NCI-H187 treated with DMSO at 0.1 percent for 48 hours (cell line): ENCODE data around the gene PSMC3.

Experiments used
- DNase-seq: peaks from one replicate; lab custom pipeline; 2025; lab: John Stamatoyannopoulos, UW

Gene PSMC3

DNA sequence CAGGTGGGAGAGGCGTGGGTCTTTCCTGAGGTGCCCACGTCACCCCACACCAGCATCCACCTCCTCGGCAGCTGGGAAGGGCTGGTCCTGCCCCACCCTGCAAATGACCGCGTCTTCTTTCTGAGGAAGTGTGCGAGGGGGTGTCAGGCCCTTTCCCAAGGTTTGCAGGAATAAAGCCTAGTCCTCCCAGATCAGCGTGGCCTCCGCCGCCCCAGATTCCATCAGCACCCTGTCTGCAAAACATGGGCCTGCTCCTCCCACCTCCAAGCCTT, 32.3 kb downstream of the PSMC3 start:
- no peak for DNase-seq

GRCh38 chr11:47393163-47394049, 32.8 kb downstream of the PSMC3 start:
- no peak for DNase-seq

DNA sequence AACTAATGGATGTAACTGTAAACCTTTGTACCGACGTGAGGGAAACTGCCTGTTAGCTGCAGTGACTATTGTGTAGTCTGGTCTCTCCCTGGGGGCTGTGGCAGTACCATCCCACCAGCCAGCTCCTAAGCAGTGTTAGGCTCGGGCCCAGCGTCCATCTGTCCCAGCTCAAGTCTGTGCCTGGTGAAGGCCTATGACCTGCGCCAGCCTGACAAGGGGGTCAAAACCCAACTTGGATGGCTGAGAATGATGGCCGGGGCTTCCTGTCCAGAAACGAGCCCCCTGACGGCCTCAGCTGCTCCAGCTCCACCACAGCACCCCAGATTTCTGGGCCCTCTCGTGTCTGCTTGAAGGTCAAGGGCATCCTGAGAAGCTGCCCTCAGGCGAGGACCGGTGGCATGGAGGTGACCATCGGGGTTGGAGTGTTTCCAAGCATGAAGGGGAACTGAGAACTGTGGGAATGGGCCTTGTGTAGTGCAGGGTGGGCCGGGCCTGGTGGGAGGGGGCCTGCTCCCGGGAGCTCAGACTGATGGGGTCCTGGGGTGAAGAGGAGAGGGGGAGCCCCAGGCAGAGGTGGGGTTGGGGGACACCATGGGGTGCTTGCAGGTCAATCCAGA, 33.6 kb downstream of the PSMC3 start:
- DNase-seq = no peak

GRCh38 chr11:47391711-47392432, 34.4 kb downstream of the PSMC3 start:
- DNase-seq = no peak

DNA sequence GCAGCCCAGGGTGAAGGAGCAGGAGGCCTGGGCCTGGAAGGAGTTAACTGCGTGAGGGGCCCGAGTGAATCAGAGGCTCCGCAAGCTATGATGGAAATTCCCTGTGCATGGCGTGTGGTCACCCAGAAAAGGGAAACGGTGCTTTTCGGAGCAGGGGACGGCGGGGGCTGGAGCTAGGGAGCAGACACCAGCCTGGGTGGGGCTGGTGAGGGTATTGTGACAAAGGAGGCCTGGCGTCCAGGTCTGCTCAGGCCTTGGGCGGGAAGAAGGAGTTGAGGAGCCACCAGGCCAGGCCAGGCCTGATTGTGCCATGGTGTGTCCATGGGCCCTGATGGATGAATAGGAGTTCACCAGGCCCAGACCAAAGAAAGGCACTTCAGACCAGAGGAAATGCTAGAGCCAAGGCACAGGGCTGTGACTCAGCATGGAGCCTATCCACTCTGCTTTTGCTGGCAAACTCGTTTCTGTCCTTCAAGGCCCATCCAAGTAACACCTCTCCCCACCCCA, 35.1 kb downstream of the PSMC3 start:
- no peak for DNase-seq

- no peak for DNase-seq
Measured at GRCh38 chr11:47390422-47390760, 35.8 kb downstream of the PSMC3 start.

- DNase-seq = no peak
Measured at GRCh38 chr11:47389577-47390421, 36.4 kb downstream of the PSMC3 start.

DNA sequence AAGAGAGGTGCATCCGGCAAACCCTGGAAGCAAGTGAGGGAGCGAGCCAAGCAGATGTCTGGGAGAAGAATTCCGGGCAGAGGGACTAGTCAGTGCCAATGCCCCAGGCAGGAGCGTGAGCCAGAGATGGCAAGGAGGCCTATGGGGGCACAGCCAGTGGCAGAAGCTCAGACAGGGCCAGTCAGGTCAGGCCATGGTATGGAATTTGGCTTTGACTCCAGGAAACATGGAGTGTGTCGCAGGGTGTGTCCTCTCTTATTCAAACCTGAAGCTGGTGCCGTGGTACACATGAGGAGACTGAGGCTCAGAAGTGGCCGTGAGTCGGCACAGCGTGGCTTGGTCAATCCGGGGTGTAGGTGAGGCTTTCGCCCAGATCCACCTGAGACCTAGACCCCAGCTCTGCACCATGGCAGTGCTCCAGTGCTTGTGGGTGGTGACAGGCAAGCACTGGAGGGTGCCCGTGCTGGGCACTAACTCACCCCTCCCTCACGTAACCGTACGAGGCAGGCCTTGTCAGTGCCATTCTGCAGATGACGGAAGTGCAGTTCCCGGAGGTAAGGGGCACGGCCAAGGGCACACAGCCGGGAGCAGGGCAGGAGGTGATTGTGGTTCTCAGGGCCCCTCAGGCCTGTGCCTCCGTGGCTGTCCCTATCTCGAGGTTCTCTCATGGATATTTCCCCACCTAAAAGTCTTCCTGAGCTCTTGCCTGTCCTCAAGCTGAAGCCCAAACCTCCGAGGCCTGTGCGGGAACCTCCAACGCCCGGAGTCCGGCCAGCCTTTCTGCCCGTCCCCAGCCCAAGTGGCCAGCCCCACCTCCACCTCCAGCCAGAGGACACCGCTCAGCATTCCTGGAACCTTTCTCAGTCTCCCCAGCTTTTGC, 37.3 kb downstream of the PSMC3 start:
- no peak for DNase-seq

GRCh38 chr11:47387944-47388696, 38.1 kb downstream of the PSMC3 start:
- DNase-seq = no peak

GRCh38 chr11:47384498-47384897, 41.7 kb downstream of the PSMC3 start:
- DNase-seq = no peak

- DNase-seq = no peak
Measured at GRCh38 chr11:47383071-47383470, 43.2 kb downstream of the PSMC3 start.

- DNase-seq = no peak
Measured at GRCh38 chr11:47380078-47380477, 46.2 kb downstream of the PSMC3 start.

- DNase-seq = no peak
Measured at GRCh38 chr11:47379317-47379716, 46.9 kb downstream of the PSMC3 start.

DNA sequence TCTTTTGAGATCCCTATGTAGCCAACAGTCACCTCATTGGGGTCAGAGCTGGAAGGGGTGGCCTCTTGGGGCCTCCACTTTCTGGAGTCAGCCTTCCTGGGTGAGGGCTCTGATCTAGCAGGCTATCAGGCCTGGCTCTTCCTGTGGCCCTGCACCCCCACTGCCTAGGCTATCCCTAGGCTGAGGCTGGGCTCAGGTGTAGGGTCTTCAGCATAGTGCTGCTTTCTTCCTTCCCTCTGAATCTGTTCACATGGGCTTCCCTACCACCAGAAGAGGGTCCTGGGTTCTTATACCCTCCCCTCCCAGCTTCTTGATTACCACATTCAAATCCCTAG, 47.4 kb downstream of the PSMC3 start:
- DNase-seq = no peak

GRCh38 chr11:47378010-47378835, 48.0 kb downstream of the PSMC3 start, which contains the start of gene SPI1:
Gene SPI1, minus strand, starts transcription at chr11:47378547. Its CDS starts 194 bp downstream, at chr11:47378353.
- no peak for DNase-seq

- DNase-seq = no peak
Measured at GRCh38 chr11:47377571-47378009, 48.6 kb downstream of the PSMC3 start.

DNA sequence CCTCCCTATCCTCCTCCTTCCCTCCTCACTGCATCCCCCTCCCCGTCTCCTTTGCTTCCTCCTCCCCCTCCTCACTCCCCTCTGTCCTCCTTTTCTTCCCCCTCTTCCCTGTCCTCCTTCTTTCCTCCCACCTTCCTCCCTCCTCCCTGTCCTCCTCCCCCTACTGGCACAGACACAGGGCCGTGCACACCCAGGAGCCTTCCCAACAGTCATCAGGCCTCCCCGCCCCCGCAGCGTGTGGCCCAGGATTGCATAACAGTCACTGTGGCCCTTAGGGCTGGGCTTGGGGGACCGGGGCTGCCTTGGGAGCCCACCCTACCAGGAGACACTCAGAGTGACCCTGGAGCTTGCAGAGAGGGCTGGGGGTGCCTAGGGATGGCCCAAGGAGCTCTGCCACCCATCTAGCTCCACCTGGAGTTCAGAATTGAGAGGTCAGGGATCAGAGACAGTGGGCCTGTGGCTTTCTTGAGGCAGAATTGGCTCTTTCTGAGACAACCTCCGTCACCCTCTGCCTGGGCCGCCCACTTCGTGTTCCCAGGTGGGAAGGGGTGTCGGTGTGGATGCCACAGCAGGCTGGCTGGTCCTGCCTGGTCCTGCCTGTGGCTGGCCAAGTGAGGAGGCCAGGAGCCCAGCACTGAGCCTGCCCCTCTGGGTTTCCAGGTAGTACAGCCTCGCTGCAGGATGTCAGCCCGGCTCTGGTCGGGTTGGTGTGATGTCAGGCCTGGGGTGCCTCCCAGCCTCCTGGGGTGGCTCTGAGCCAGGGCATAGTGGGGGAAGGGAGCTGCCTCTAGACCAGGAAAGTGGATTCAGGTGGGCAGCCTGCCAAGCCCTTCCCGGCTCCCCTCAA, 49.5 kb downstream of the PSMC3 start:
- DNase-seq = no peak

- no peak for DNase-seq
Measured at GRCh38 chr11:47376107-47376524, 50.1 kb downstream of the PSMC3 start.
